ENCODE data around the gene POU6F2.

Gene POU6F2

GRCh38 chr7:38955892-38956291, 21.8 kb upstream of the POU6F2 start:
- Histone ChIP-seq H3K4me2 (ENCODE audit: low read depth, low read length, poor library complexity, severe bottlenecking) (no peak overlapping the region), H3K79me2 (ENCODE audit: insufficient read depth, low read length) (no peaks in the 10 kb centered on the region), H3K4me3 (ENCODE audit: low read length, poor library complexity, severe bottlenecking) (no peak overlapping the region), H3F3A (ENCODE audit: low read depth) (no peaks in the 10 kb centered on the region), H3K9me3 (ENCODE audit: insufficient read depth, low read depth, low read length) (no peaks in the 10 kb centered on the region), H3K9me2 (replicated peaks; ENCODE audit: low read depth, low read length) (no peaks in the 10 kb centered on the region), H3K4me1 (ENCODE audit: insufficient read depth, low read length, poor library complexity, severe bottlenecking) (no peaks in the 10 kb centered on the region), H3K9ac (ENCODE audit: low read depth, low read length, poor library complexity, severe bottlenecking) (no peak overlapping the region), H3K27me3 (ENCODE audit: insufficient read depth, low read length, poor library complexity, severe bottlenecking) (no peaks in the 10 kb centered on the region), H2AFZ (ENCODE audit: low read length) (no peak overlapping the region), H4K20me1 (ENCODE audit: insufficient read depth, low read length, poor library complexity, severe bottlenecking) (no peaks in the 10 kb centered on the region), H3K36me3 (ENCODE audit: insufficient read depth, low read length) (no peaks in the 10 kb centered on the region)
- no peak for TF ChIP-seq CTCF (conservative IDR thresholded peaks at IDR 0.05; ENCODE audit: low read length)
- no peak for TF ChIP-seq EZH2phosphoT487 (IDR thresholded peaks at IDR 0.05; ENCODE audit: borderline replicate concordance)

- TF ChIP-seq CTCF (conservative IDR thresholded peaks at IDR 0.05; ENCODE audit: low read length) (no peak), EZH2phosphoT487 (IDR thresholded peaks at IDR 0.05; ENCODE audit: borderline replicate concordance) (no peak)
- Histone ChIP-seq H3K9me3 (ENCODE audit: insufficient read depth, low read depth, low read length) (no peaks in the 10 kb centered on the region), H3K79me2 (ENCODE audit: insufficient read depth, low read length) (no peaks in the 10 kb centered on the region), H3K4me3 (ENCODE audit: low read length, poor library complexity, severe bottlenecking) (no peak overlapping the region), H3K9ac (ENCODE audit: low read depth, low read length, poor library complexity, severe bottlenecking) (no peak overlapping the region), H2AFZ (ENCODE audit: low read length) (no peak overlapping the region), H3K4me2 (ENCODE audit: low read depth, low read length, poor library complexity, severe bottlenecking) (no peak overlapping the region), H3F3A (ENCODE audit: low read depth) (no peaks in the 10 kb centered on the region), H3K27me3 (ENCODE audit: insufficient read depth, low read length, poor library complexity, severe bottlenecking) (no peaks in the 10 kb centered on the region), H3K36me3 (ENCODE audit: insufficient read depth, low read length) (no peaks in the 10 kb centered on the region), H3K4me1 (ENCODE audit: insufficient read depth, low read length, poor library complexity, severe bottlenecking) (no peaks in the 10 kb centered on the region), H3K9me2 (replicated peaks; ENCODE audit: low read depth, low read length) (no peaks in the 10 kb centered on the region), H4K20me1 (ENCODE audit: insufficient read depth, low read length, poor library complexity, severe bottlenecking) (no peaks in the 10 kb centered on the region)
Observed at GRCh38 chr7:38962028-38962427, 15.7 kb upstream of the POU6F2 start.

GRCh38 chr7:38964921-38965320, 12.8 kb upstream of the POU6F2 start:
- H3K4me3 ChIP-seq (ENCODE audit: low read length, poor library complexity, severe bottlenecking), result no peak overlapping the region

More at GRCh38 chr7:38964921-38965320, 12.8 kb upstream of the POU6F2 start:
- H3K27me3 ChIP-seq (ENCODE audit: insufficient read depth, low read length, poor library complexity, severe bottlenecking), result no peaks in the 10 kb centered on the region
- no peaks in the 10 kb centered on the region for H3K9me2 ChIP-seq (replicated peaks; ENCODE audit: low read depth, low read length)
- no peaks in the 10 kb centered on the region for H3F3A ChIP-seq (ENCODE audit: low read depth)
- H3K4me2 ChIP-seq (ENCODE audit: low read depth, low read length, poor library complexity, severe bottlenecking), result no peak overlapping the region
- H3K4me1 ChIP-seq (ENCODE audit: insufficient read depth, low read length, poor library complexity, severe bottlenecking), result no peaks in the 10 kb centered on the region
- H2AFZ ChIP-seq (ENCODE audit: low read length), result no peak overlapping the region
- H3K9me3 ChIP-seq (ENCODE audit: insufficient read depth, low read depth, low read length), result no peaks in the 10 kb centered on the region
- TF ChIP-seq EZH2phosphoT487 (IDR thresholded peaks at IDR 0.05; ENCODE audit: borderline replicate concordance) (no peak), CTCF (conservative IDR thresholded peaks at IDR 0.05; ENCODE audit: low read length) (no peak)
- H3K9ac ChIP-seq (ENCODE audit: low read depth, low read length, poor library complexity, severe bottlenecking), result no peak overlapping the region
- no peaks in the 10 kb centered on the region for H3K79me2 ChIP-seq (ENCODE audit: insufficient read depth, low read length)
- no peaks in the 10 kb centered on the region for H4K20me1 ChIP-seq (ENCODE audit: insufficient read depth, low read length, poor library complexity, severe bottlenecking)
- H3K36me3 ChIP-seq (ENCODE audit: insufficient read depth, low read length), result no peaks in the 10 kb centered on the region

Data from Loucy (cell line).